Loucy (cell line): ENCODE measurements around the gene PARD3B.

Source experiments
- EZH2phosphoT487 ChIP-seq: fragments of 200-600 bp; IDR thresholded peaks from 2 replicates; pipeline ENCODE4 v1.6.1; 2018; ENCODE audit warnings: antibody characterized with exemption, mild to moderate bottlenecking, moderate library complexity, borderline replicate concordance
- TF ChIP-seq, protein P1 (sequence below): fragments of 200-600 bp; sonication (generic); conservative IDR thresholded peaks from 2 replicates; pipeline ENCODE4 v1.5.1; 2014; ENCODE audit warnings: mild to moderate bottlenecking, antibody characterized with exemption, low read length

DNA sequence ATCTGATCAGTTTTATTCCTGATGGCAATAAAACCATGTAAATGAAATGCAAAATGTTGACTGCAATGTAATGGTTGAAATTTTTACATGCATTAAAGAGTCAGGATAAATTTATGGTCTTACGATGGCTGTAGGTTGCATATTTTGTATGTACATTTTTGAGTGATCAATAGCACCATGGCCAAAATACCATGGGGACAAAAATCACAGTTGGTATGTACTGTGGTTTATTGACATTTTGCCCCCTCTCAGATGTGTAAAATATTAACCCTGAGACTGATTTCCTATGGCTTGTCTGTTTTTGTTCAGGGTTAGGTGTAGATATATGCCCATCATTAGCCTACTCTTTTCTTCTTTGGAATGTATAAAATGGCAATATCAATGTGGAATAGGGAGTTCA lies 138.1 kb downstream of the PARD3B start:
- TF ChIP-seq, protein P1, sequence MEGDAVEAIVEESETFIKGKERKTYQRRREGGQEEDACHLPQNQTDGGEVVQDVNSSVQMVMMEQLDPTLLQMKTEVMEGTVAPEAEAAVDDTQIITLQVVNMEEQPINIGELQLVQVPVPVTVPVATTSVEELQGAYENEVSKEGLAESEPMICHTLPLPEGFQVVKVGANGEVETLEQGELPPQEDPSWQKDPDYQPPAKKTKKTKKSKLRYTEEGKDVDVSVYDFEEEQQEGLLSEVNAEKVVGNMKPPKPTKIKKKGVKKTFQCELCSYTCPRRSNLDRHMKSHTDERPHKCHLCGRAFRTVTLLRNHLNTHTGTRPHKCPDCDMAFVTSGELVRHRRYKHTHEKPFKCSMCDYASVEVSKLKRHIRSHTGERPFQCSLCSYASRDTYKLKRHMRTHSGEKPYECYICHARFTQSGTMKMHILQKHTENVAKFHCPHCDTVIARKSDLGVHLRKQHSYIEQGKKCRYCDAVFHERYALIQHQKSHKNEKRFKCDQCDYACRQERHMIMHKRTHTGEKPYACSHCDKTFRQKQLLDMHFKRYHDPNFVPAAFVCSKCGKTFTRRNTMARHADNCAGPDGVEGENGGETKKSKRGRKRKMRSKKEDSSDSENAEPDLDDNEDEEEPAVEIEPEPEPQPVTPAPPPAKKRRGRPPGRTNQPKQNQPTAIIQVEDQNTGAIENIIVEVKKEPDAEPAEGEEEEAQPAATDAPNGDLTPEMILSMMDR = no peak
- no peak for TF ChIP-seq EZH2phosphoT487
